ENCODE results near the gene ADAT2. TPM values are rescaled to one million over a fixed set of nuclear protein-coding genes. Genes with fewer than 3 reads are reported as not detected.
"Not testable (repeated sequence)": the region's sequence is repeated elsewhere in the genome, so short reads cannot be mapped to it uniquely, and the experiment has no call there.

Gene ADAT2
- total RNA-seq, 4 donors from 2014 or later: 3.6 to 9.4 (median 5.4) TPM

DNA sequence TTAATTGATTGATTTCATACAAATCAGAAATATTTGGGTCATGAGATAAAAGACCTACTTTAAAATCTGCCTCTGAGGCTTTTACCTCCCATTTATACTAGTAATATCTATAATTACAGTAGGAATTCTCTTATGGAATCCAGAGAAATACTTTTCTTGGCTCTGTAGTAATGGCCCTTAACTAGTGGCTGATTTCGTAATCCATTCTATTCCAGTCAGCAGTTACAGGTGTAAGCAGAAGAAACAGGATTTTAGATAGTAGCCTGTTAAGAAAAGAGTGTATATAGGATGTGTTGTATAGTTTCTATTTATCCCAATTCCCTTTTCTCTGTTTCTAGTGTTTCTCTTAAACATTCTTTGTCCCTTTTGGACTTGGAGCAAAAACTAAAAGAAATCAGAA, 21.3 kb upstream of the ADAT2 start:
- H3K9me3 ChIP-seq: no peaks in the 10 kb centered on the region
- H3K4me1 ChIP-seq: no peaks in the 10 kb centered on the region
- no peak for DNase-seq
- 94 to 95% methylated on average over 1 of the region's 1 CpG for WGBS, 2 donors
- peaks cover 10 to 11% of the 10 kb centered on the region in 2 donors for H3K36me3 ChIP-seq
- no peak overlapping the region for H3K27ac ChIP-seq
- no peaks in the 10 kb centered on the region for H3K27me3 ChIP-seq
- no peak overlapping the region for H3K4me3 ChIP-seq (replicated peaks in 1 of 3)
- intact Hi-C loops (cut with DNase I): no loop called here
- no peak for TF ChIP-seq POLR2A (IDR thresholded peaks at IDR 0.05)
- TF ChIP-seq, protein P1, sequence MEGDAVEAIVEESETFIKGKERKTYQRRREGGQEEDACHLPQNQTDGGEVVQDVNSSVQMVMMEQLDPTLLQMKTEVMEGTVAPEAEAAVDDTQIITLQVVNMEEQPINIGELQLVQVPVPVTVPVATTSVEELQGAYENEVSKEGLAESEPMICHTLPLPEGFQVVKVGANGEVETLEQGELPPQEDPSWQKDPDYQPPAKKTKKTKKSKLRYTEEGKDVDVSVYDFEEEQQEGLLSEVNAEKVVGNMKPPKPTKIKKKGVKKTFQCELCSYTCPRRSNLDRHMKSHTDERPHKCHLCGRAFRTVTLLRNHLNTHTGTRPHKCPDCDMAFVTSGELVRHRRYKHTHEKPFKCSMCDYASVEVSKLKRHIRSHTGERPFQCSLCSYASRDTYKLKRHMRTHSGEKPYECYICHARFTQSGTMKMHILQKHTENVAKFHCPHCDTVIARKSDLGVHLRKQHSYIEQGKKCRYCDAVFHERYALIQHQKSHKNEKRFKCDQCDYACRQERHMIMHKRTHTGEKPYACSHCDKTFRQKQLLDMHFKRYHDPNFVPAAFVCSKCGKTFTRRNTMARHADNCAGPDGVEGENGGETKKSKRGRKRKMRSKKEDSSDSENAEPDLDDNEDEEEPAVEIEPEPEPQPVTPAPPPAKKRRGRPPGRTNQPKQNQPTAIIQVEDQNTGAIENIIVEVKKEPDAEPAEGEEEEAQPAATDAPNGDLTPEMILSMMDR (IDR thresholded peaks at IDR 0.05): no peak

DNA sequence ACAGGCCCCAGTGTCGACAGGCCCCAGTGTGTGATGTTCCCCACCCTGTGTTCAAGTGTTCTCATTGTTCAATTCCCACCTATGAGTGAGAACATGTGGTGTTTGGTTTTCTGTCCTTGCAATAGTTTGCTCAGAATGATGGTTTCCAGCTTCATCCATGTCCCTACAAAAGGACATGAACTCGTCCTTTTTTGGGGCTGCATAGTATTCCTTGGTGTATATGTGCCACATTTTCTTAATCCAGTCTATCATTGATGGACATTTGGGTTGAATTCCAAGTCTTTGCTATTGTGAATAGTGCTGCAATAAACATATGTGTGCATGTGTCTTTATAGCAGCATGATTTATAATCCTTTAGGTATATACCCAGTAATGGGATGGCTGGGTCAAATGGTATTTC, 18.3 kb upstream of the ADAT2 start:
- H3K4me3 ChIP-seq (replicated peaks in 1 of 3); intact Hi-C loops (cut with DNase I); H3K4me1 ChIP-seq; H3K36me3 ChIP-seq; H3K27ac ChIP-seq; H3K9me3 ChIP-seq; H3K27me3 ChIP-seq; DNase-seq: not testable (repeated sequence)
- WGBS, 2 donors: 71 to 75% methylated on average over 2 of the region's 2 CpGs

DNA sequence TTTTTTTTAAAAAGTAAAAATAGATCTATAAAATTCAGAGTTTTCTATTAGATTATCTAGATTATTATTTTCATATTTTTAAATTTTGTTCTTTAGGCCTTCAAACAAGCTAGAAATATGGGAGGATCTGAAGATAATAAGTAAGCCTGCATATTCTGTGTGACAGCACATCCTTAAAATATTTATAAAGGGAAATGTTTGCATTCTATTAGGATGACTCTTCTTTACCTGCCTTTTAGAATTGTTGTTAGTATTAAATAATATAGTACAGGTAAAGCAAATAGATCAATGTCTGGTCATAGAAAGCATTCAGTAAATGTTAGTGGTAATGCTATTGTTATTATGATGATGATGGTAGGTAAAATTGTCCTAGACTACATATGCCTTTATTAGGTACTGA, 17.5 kb upstream of the ADAT2 start:
- H3K4me3 ChIP-seq (replicated peaks in 1 of 3): no peak overlapping the region
- DNase-seq: no peak
- no peaks in the 10 kb centered on the region for H3K9me3 ChIP-seq
- intact Hi-C loops (cut with DNase I): no loop called here
- no peaks in the 10 kb centered on the region for H3K4me1 ChIP-seq
- H3K27me3 ChIP-seq: no peaks in the 10 kb centered on the region
- TF ChIP-seq, protein P1 (IDR thresholded peaks at IDR 0.05): no peak
- H3K36me3 ChIP-seq: peaks cover 6 to 10% of the 10 kb centered on the region in 2 donors
- no peak overlapping the region for H3K27ac ChIP-seq

DNA sequence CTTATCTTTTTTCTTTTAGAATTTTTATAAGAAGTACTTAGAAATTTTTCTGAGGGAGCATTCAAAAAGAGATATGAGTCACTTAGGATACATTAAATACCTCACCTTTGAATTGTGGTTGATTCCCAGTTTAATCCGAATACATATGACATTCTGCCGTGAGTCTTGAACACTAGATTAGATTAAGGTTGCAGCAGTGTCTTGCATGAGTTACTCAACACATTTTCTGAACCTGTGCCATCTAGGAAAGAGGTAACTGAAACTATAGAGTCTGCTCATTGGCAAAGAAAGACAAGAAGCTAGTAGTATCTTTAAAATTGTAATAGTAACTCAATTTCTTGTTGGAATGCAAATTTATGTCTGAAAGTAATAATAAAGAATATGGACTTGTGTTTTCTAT, 15.1 kb upstream of the ADAT2 start:
- intact Hi-C loops (cut with DNase I): no loop called here
- peaks cover 0 to 7% of the 10 kb centered on the region in 2 donors for H3K36me3 ChIP-seq
- H3K9me3 ChIP-seq: no peaks in the 10 kb centered on the region
- H3K27me3 ChIP-seq: no peaks in the 10 kb centered on the region
- no peaks in the 10 kb centered on the region for H3K4me1 ChIP-seq
- no peak for DNase-seq
- no peak for TF ChIP-seq POLR2A (IDR thresholded peaks at IDR 0.05)
- TF ChIP-seq, protein P1 (IDR thresholded peaks at IDR 0.05): no peak
- no peak overlapping the region for H3K27ac ChIP-seq
- no peak overlapping the region for H3K4me3 ChIP-seq (replicated peaks in 1 of 3)
- 92 to 96% methylated on average over 2 of the region's 2 CpGs for WGBS, 2 donors

DNA sequence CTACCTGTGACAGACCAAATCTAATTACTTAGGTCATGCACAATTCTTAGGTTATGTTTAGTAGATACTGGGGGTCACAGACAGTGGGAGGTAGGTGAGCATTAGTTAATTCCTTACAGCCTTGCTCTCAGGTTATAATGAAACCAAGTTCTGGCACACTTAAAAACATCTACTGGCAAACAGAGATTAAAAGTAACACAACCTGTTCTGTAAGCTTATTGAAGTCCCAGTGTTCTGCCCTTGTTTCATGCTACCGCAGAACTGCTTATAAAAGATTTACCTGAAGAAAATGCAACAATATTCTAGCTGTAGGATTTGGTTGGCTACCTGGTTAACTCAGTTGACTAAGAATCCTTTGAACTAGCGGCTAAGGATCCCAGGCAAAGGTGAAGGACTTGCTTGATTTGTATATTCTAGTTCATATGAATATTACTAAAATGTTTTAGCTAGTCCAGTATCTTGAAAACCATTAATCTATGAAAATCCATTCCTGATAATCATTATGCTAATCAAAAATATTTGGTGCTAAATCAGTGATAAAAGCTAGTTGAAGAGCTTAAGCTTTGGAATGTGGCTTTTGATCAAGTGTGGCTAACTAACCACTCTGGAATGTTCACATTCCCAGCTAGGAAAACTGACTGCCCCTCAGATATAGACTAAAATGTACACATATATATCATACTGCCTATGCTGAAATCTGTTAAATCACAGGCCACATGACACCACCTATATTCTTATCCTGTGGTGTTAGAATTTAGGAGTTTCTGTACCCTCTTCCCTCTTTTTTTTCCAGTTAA, 7.3 kb upstream of the ADAT2 start:
- no peak for DNase-seq
- Histone ChIP-seq H3K36me3 (peaks cover 0 to 5% of the 10 kb centered on the region in 2 donors), H3K27me3 (no peaks in the 10 kb centered on the region), H3K27ac (peak overlapping the region in 2 of 3 donors; percentile 28 to 34), H3K9me3 (no peaks in the 10 kb centered on the region), H3K4me1 (peaks cover 0 to 12% of the 10 kb centered on the region in 2 donors), H3K4me3 (replicated peaks in 1 of 3) (no peak overlapping the region)
- WGBS, 2 donors: 47 to 58% methylated on average over 2 of the region's 2 CpGs
- intact Hi-C loops (cut with DNase I): no loop called here
- TF ChIP-seq, protein P1 (IDR thresholded peaks at IDR 0.05): no peak
- no peak for TF ChIP-seq POLR2A (IDR thresholded peaks at IDR 0.05)

Measured in thyroid gland (tissue), 4 donors.